ACHN (cell line): ENCODE measurements around the gene ARFGAP3.
A peak's percentile ranks its signal among the peaks of the same experiment; 100 is the strongest.

Source experiments
- DNase-seq: peaks from one replicate; pipeline ENCODE4 v3.0.0-alpha.2; 2015
- in situ Hi-C: cut with HindIII; loops from 2 replicates; pipeline ENCODE4 v1.10.0; 2017; ENCODE audit warnings: low sequenced_read_pairs, low pct_ligation_motif_present, low pct_unique_long_range_greater_than_20kb

The ARFGAP3 gene

GRCh38 chr22:42836026-42836425 is 21.0 kb downstream of the ARFGAP3 start:
- in situ Hi-C loops: no loop called here

GRCh38 chr22:42834177-42834949 is 22.7 kb downstream of the ARFGAP3 start:
- DNase-seq: no peak
- in situ Hi-C loops: no loop called here

More at GRCh38 chr22:42836026-42836425, 21.0 kb downstream of the ARFGAP3 start:
- DNase-seq: no peak

GRCh38 chr22:42833104-42833503 is 24.0 kb downstream of the ARFGAP3 start:
- in situ Hi-C loops: no loop called here
- DNase-seq: no peak

- DNase-seq: no peak
- in situ Hi-C loops: no loop called here
These were observed 25.4 kb downstream of the ARFGAP3 start for GRCh38 chr22:42831712-42832111.

- in situ Hi-C loops: no loop called here
These were observed 26.9 kb downstream of the ARFGAP3 start for GRCh38 chr22:42830161-42830560.

DNA sequence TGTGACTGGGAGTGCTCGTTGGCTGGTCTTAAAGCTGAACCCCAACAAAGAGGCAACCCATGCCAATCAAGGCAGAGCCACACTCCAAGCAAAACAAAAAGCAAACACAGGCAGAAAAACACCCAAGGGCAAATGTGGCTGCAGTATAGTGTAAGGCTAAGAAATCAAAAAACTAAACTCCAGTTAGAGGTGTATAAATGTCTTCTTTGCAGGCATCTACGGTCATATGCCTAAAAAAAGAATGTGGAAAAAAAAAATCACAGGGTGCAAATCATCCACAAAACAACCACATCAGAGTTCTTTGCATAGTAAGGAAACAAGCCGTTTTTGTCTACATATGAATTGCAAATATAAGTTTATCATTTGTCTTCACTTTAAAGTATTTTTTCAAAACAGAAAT is 27.8 kb downstream of the ARFGAP3 start:
- DNase-seq: no peak
- in situ Hi-C loops: no loop called here

More at GRCh38 chr22:42830161-42830560, 26.9 kb downstream of the ARFGAP3 start:
- DNase-seq: no peak

GRCh38 chr22:42825796-42826195 is 31.3 kb downstream of the ARFGAP3 start:
- DNase-seq: no peak
- in situ Hi-C loops: no loop called here

- in situ Hi-C loops: no loop called here
- DNase-seq: no peak
These were observed 35.7 kb downstream of the ARFGAP3 start for GRCh38 chr22:42821386-42821785.

DNA sequence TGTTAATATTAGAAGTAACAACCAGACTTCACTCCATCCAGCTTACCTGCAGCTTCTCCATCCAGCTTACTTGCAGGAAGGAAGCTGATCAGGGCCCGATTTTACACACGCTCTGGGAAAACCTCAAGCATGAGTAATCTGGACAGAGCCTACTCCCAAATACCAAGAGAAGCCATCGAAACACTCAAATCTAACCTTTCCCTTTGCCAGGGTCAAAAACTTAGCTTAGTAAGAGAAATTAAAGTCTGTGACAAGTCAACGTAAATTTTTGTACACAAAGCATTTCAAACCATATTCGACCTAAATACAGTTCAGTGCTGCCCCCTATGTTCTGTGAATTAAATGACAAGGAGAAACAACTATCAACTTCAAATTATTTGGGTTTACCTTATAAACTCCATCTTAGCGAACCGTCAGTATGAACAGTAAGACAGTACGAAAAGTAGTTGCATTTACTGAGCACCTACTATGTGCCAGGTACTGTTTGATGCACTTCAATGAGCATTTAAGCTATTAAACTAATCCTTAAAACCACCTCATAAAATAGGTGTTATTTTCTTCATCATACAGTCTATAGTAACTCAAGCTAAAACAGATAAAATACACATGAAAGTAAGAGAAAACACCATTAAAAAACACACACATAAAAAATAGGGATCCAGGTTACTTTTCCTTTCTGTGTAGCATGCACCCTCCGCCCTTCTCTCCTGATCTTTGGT is 36.9 kb downstream of the ARFGAP3 start:
- peak; percentile 33 for DNase-seq

DNA sequence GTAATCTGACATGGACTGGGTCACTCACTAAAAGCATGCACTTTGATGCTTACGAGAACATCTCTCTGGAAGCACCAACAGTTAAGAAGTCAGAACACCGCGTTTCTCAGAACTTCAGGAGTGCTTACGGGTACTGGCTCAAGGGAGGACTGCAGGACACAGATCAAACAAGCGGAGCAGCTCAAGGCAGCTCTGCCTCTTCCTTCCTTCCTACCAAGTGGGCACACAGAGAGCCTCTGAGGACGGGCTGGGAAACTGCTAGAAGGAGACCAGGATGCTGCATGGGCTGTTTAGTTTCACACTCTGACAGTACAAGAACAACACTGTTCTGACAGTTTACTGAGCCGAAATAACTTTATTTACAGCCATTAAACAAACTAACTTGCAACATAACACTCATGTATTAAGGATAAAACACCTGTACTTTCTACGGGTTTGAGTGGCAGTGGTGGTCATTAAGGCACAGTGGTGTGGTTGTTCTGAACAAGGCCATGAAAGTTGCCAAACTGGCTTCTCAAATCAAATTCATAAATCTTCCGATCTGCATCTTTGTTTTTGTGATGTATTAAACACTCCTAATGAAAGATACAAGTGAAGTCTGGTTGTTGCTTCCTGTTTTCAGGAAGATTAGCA is 37.5 kb downstream of the ARFGAP3 start:
- in situ Hi-C loops: no loop called here
- no peak for DNase-seq

More for the DNA sequence above, 36.9 kb downstream of the ARFGAP3 start:
- in situ Hi-C loops: no loop called here

- in situ Hi-C loops: no loop called here
- DNase-seq: no peak
These were observed 39.5 kb downstream of the ARFGAP3 start for GRCh38 chr22:42817556-42817955.

DNA sequence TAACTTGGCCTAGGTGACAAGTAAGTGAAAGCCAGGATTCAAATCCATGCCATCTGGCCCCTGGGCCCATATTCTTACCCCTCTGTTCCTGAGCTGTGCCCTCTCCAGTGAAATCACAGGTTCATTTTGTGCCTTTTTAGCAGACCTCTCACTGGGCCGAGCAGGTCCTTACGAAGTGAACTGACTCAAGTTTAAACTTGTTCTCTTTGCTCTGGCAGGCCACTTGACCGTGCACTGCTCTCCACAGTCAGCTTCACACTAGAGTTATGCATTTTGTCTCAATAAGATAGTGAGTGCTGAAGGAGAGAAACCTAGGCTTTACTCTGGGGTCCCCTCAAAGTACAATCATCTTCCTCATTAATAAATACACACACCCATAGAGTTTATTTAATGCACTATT is 40.7 kb downstream of the ARFGAP3 start:
- no peak for DNase-seq

GRCh38 chr22:42814616-42815015 is 42.5 kb downstream of the ARFGAP3 start:
- DNase-seq: no peak
- in situ Hi-C loops: no loop called here

More for the DNA sequence above, 40.7 kb downstream of the ARFGAP3 start:
- in situ Hi-C loops: no loop called here

DNA sequence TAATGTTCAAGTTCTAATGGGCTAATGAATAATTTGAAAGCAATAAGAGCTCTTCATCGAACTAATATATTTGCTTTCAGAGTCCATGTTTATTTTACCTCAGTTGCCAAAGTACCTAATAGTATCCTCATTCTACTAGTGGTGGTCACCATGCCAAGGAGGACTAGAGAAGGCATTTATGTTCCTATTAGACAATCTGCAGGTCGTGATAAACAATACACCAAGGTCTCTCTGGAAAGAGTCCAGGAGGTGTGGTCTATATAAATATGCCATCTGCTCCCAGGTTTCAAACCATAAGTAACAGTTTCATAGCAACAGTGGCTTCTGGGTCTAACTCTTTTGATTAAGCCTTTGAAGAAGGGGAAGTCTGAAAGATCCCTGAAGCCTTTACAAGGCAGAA is 42.9 kb downstream of the ARFGAP3 start:
- in situ Hi-C loops: no loop called here
- no peak for DNase-seq

- in situ Hi-C loops: no loop called here
- no peak for DNase-seq
These were observed 43.6 kb downstream of the ARFGAP3 start for GRCh38 chr22:42813501-42813900.

- no peak for DNase-seq
- in situ Hi-C loops: no loop called here
These were observed 45.6 kb downstream of the ARFGAP3 start for GRCh38 chr22:42811459-42811858.

DNA sequence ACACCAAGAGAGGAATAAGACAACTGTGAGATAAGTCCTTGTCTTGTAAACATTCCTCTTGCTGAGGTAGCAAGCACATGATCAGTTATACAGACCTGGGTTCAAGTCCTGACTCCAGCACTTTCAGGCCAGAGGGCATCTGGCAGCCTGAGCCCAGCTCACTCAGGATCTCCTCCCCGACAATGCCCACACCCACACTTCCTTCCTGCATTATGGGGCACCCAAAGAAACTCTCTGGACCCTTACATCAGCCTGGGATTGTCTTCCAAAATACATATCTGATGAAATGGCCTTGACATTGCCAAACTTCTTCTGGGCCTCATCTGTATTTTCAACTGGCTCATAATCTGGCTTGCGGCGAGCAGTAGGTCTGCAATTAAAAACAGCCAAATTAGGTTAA is 48.6 kb downstream of the ARFGAP3 start:
- DNase-seq: no peak
- in situ Hi-C loops: no loop called here

- DNase-seq: no peak
- in situ Hi-C loops: no loop called here
These were observed 49.9 kb downstream of the ARFGAP3 start for GRCh38 chr22:42807185-42807584.

GRCh38 chr22:42805998-42806830 is 50.9 kb downstream of the ARFGAP3 start:
- no peak for DNase-seq
- in situ Hi-C loops: no loop called here
